ENCODE measurements around the gene GPI.
"Not testable (repeated sequence)": the region's sequence is repeated elsewhere in the genome, so short reads cannot be mapped to it uniquely, and the experiment has no call there.

GRCh38 chr19:34330596-34330995 is 34.4 kb upstream of the GPI start:
- TF ChIP-seq POLR2A (IDR thresholded peaks at IDR 0.05); CTCF (IDR thresholded peaks at IDR 0.05 in 8 of 11, conservative IDR thresholded peaks at IDR 0.05 in 3 of 11): not testable (repeated sequence)
